GM12878 (cell line): Measurements from ENCODE around the gene IL1RAP. TPM values are rescaled to one million over a fixed set of nuclear protein-coding genes. Genes with fewer than 3 reads are reported as not detected.

Source experiments
- ATAC-seq: fragments of 200-7000 bp; cut with Tn5 transposase; 3 replicates; pipeline ENCODE4 v1.9.1; 2020; ENCODE audit warnings: mild to moderate bottlenecking, moderate library complexity
- BruUV-seq: library from RNA; stranded (reverse); fragments of 400-500 nt; replicated peaks from 2 replicates; lab custom pipeline; 2021; lab: Mats Ljungman, UMichigan
- CTCF ChIA-PET: fragments of 300-600 bp; sonication (Branson Sonifier 250); formaldehyde crosslinking; extraction: SDS; loops from one replicate; lab custom pipeline; 2021; ENCODE audit warnings: inconsistent platforms; lab: Yijun Ruan, JAX
- POLR2A ChIA-PET: fragments of 350-600 bp; formaldehyde crosslinking; extraction: SDS; loops from one replicate; lab custom pipeline; 2021; ENCODE audit warnings: inconsistent platforms; lab: Charles Lee
- RAD21 ChIA-PET: fragments of 300-600 bp; sonication (Branson Sonifier 250); formaldehyde crosslinking; loops from one replicate; lab custom pipeline; 2023; ENCODE audit warnings: antibody characterized with exemption; ENCODE audit not compliant: unreplicated experiment; lab: Charles Lee
- SMC1A ChIA-PET: fragments of 300-600 bp; sonication (Branson Sonifier 250); formaldehyde crosslinking; loops from one replicate; lab custom pipeline; 2023; ENCODE audit not compliant: unreplicated experiment, uncharacterized antibody; lab: Charles Lee
- DNase-seq: peaks from one replicate; pipeline ENCODE4 v3.0.0-alpha.2; 2011; ENCODE audit warnings: low read depth, low spot score
- FAIRE-seq: peaks from 3 replicates; lab custom pipeline; 2011; peaks lifted over from hg19 to GRCh38; lab: Jason Lieb, UNC
- H2AFZ ChIP-seq: 2 replicates; pipeline ENCODE4 v1.6.0; 2011; ENCODE audit warnings: low read depth, low read length, control low read depth; ENCODE audit not compliant: control insufficient read depth
- H3K27ac ChIP-seq: 2 replicates; pipeline ENCODE4 v1.5.1; 2011; ENCODE audit warnings: control low read depth; ENCODE audit not compliant: control insufficient read depth, insufficient read depth
- H3K27me3 ChIP-seq, 2 experiments: replicated peaks in 1 of 2; 2 replicates each; pipeline versions ENCODE4 v1.6.0 to v1.6.1; 2011; ENCODE audit warnings: low read length in 1 of 2; ENCODE audit not compliant: control insufficient read depth in 2 of 2, insufficient read depth in 2 of 2
- H3K36me3 ChIP-seq, 2 experiments: 2 replicates each; pipeline ENCODE4 v1.5.1; 2011; ENCODE audit warnings: low read length in 1 of 2; ENCODE audit not compliant: control insufficient read depth in 2 of 2, insufficient read depth in 2 of 2
- H3K4me1 ChIP-seq: 2 replicates; pipeline ENCODE4 v1.6.1; 2011; ENCODE audit warnings: mild to moderate bottlenecking, low read length, moderate library complexity, mixed read lengths; ENCODE audit not compliant: control insufficient read depth, insufficient read depth
- H3K4me2 ChIP-seq: 2 replicates; pipeline ENCODE4 v1.6.0; 2011; ENCODE audit warnings: control low read depth; ENCODE audit not compliant: control insufficient read depth, insufficient read depth
- H3K4me3 ChIP-seq: fragments of 200-600 bp; sonication (generic); 2 replicates; pipeline ENCODE4 v1.5.1; 2016
- H3K79me2 ChIP-seq: 2 replicates; pipeline ENCODE4 v1.6.0; 2011; ENCODE audit warnings: low read length; ENCODE audit not compliant: control insufficient read depth, insufficient read depth
- H3K9ac ChIP-seq: 2 replicates; pipeline ENCODE4 v1.8.0; 2011; ENCODE audit warnings: low read length, control low read depth, mixed read lengths; ENCODE audit not compliant: control insufficient read depth, insufficient read depth
- H3K9me3 ChIP-seq: replicated peaks from 3 replicates; pipeline ENCODE4 v1.5.1; 2011; ENCODE audit warnings: mild to moderate bottlenecking, low read length; ENCODE audit not compliant: control insufficient read depth, insufficient read depth
- H4K20me1 ChIP-seq: 2 replicates; pipeline ENCODE4 v1.6.0; 2011; ENCODE audit not compliant: control insufficient read depth, insufficient read depth
- CHD4 ChIP-seq: fragments of 200-600 bp; sonication (generic); IDR thresholded peaks from 2 replicates; pipeline ENCODE4 v1.6.1; 2016; ENCODE audit warnings: mild to moderate bottlenecking
- CUX1 ChIP-seq: IDR thresholded peaks from 2 replicates; pipeline ENCODE4 v1.6.1; 2012; ENCODE audit warnings: improper control_type of control experiment, low read depth, low read length; ENCODE audit not compliant: insufficient replicate concordance
- EP300 ChIP-seq, 2 experiments: fragments of 150-350 bp in 1 of 2; IDR thresholded peaks; 2 replicates each; pipeline ENCODE4 v1.6.1; 2011 to 2012; ENCODE audit warnings: low read depth in 2 of 2, low read length in 2 of 2, borderline replicate concordance in 1 of 2, improper control_type of control experiment in 1 of 2, inconsistent platforms in 1 of 2; ENCODE audit not compliant: control insufficient read depth in 1 of 2
- MTA3 ChIP-seq: IDR thresholded peaks from 2 replicates; pipeline ENCODE4 v1.6.1; 2012; ENCODE audit warnings: low read length, inconsistent platforms, borderline replicate concordance
- RELA ChIP-seq: fragments of 450-650 bp; IDR thresholded peaks from 2 replicates; pipeline ENCODE4 v1.8.0; 2014; ENCODE audit warnings: borderline replicate concordance; ENCODE audit not compliant: partially characterized antibody
- SPI1 ChIP-seq: IDR thresholded peaks from 2 replicates; pipeline ENCODE4 v1.6.1; 2011; ENCODE audit warnings: low read depth, mild to moderate bottlenecking, low read length, moderate library complexity, borderline replicate concordance; ENCODE audit not compliant: insufficient read depth
- ZNF622 ChIP-seq: fragments of 450-650 bp; IDR thresholded peaks from 2 replicates; pipeline ENCODE4 v1.6.1; 2017; ENCODE audit warnings: mild to moderate bottlenecking, inconsistent platforms
- WGBS: methylation state at CpG from one replicate; pipeline ENCODE4 v1.1.6; 2016; ENCODE audit warnings: low lambda C conversion rate; ENCODE audit not compliant: insufficient replicate concordance, insufficient coverage; ENCODE audit errors: missing lambda C conversion rate; 5-methylcytosine and 5-hydroxymethylcytosine counted together
- in situ Hi-C: fragments of 300-500 bp; cut with MboI; formaldehyde crosslinking; loops from 9 replicates; pipeline ENCODE4 v1.14.3; 2018; ENCODE audit warnings: mixed read lengths
- intact Hi-C: fragments of 100-400 bp; cut with micrococcal nuclease; formaldehyde crosslinking; loops from one replicate; pipeline ENCODE4 v1.14.2; 2022; ENCODE audit not compliant: unreplicated experiment
- polyA plus RNA-seq, 11 experiments: library from polyadenylated mRNA; depleted of rRNA in 4 of 11; unstranded in 6 of 11; stranded (reverse) in 5 of 11; fragments of >200 nt; fragmentation: Nextera tagmentation in 4 of 11; fragmentation: Illumina TruSeq in 1 of 11; extraction: Ambion mirVana in 4 of 11; extraction: Trizol in 1 of 11; gene quantifications; 1 replicate in 1 of 11; 2 replicates in 10 of 11; pipeline versions ENCODE4 v1.2.1 to v1.2.3, GENCODE V29; 2011 to 2016; ENCODE audit warnings: inconsistent platforms in 2 of 11, missing spikeins in 2 of 11, low read depth in 1 of 11
- total RNA-seq, 4 experiments: library from RNA; depleted of rRNA in 3 of 4; stranded (reverse); fragments of >200 nt in 3 of 4; fragmentation: Illumina TruSeq in 1 of 4; extraction: Trizol in 1 of 4; gene quantifications; 2 replicates each; pipeline versions ENCODE4 v1.2.1 to v1.2.3, GENCODE V29; 2013 to 2021

Gene IL1RAP
- total and polyA plus RNA-seq, 10 of the 15 experiments (the other 5 are each of a cell fraction or from before 2014, with no cell fraction given): 0.17 to 1.0 (median 0.44) TPM; not detected in 1

GRCh38 chr3:190541560-190541959, 27.7 kb downstream of the IL1RAP start:
- H3K27me3 ChIP-seq: no peaks in the 10 kb centered on the region
- DNase-seq: no peak
- TF ChIP-seq CUX1 (no peak), CHD4 (no peak), ZNF622 (no peak), RELA (no peak), SPI1 (no peak), EP300 (IDR thresholded peaks at IDR 0.05; ENCODE audit: borderline replicate concordance in 1 of 2, control insufficient read depth in 1 of 2, low read depth in 2 of 2, low read length in 2 of 2) (no peak), MTA3 (no peak)
- TF ChIP-seq, all 136 proteins: peak for 0
- in situ Hi-C loops (no loop called here), intact Hi-C loops (no loop called here)
- Histone ChIP-seq H2AFZ (no peak overlapping the region), H3K27ac (no peak overlapping the region), H3K9me3 (no peaks in the 10 kb centered on the region), H3K36me3 (no peaks in the 10 kb centered on the region), H3K4me1 (no peaks in the 10 kb centered on the region), H3K4me3 (no peak overlapping the region), H3K4me2 (no peak overlapping the region), H3K79me2 (no peaks in the 10 kb centered on the region), H3K9ac (no peak overlapping the region), H4K20me1 (no peaks in the 10 kb centered on the region)
- ATAC-seq: no peak
- 6% methylated on average over 2 of the region's 2 CpGs for WGBS
- ChIA-PET CTCF (no interaction called here), RAD21 (no interaction called here), POLR2A (no interaction called here), SMC1A (no interaction called here)
- no peak for FAIRE-seq
- no TSS peak for BruUV-seq
